CMK (cell line): ENCODE measurements around the gene SNF8.
"Not testable (repeated sequence)": the region's sequence is repeated elsewhere in the genome, so short reads cannot be mapped to it uniquely, and the experiment has no call there.

Source experiments
- DNase-seq: peaks from one replicate; pipeline ENCODE4 v3.0.0-alpha.2; 2010; ENCODE audit warnings: low read depth

SNF8 gene

GRCh38 chr17:48944515-48945260 lies at the start of gene SNF8:
SNF8 (minus strand) TSS chr17:48944842; CDS start chr17:48944734, 108 bp downstream.
- DNase-seq: peak; percentile 87

- no peak for DNase-seq
Measured at GRCh38 chr17:48993951-48994350, 49.3 kb upstream of the SNF8 start.

- DNase-seq: no peak
Measured at GRCh38 chr17:48993305-48993704, 48.7 kb upstream of the SNF8 start.

GRCh38 chr17:48992444-48992843 lies 47.8 kb upstream of the SNF8 start:
- DNase-seq: no peak

GRCh38 chr17:48990882-48991357 lies 46.3 kb upstream of the SNF8 start:
- DNase-seq: no peak

- DNase-seq: no peak
Measured at GRCh38 chr17:48989100-48989499, 44.5 kb upstream of the SNF8 start.

- no peak for DNase-seq
Measured at GRCh38 chr17:48985436-48986245, 41.0 kb upstream of the SNF8 start.

GRCh38 chr17:48981927-48982539 lies 37.4 kb upstream of the SNF8 start:
- no peak for DNase-seq

GRCh38 chr17:48973806-48974205 lies 29.2 kb upstream of the SNF8 start:
- DNase-seq: no peak

GRCh38 chr17:48972749-48973097 lies 28.1 kb upstream of the SNF8 start:
- DNase-seq: no peak

GRCh38 chr17:48970865-48971687 lies 26.4 kb upstream of the SNF8 start:
- DNase-seq: no peak

- no peak for DNase-seq
Measured at GRCh38 chr17:48970224-48970623, 25.6 kb upstream of the SNF8 start.

- no peak for DNase-seq
Measured at GRCh38 chr17:48961516-48962233, 17.0 kb upstream of the SNF8 start.

GRCh38 chr17:48960834-48961515 lies 16.3 kb upstream of the SNF8 start:
- DNase-seq: no peak

GRCh38 chr17:48954300-48954755 lies 9.7 kb upstream of the SNF8 start:
- DNase-seq: no peak

GRCh38 chr17:48952904-48953303 lies 8.3 kb upstream of the SNF8 start:
- DNase-seq: no peak

- DNase-seq: no peak
Measured at GRCh38 chr17:48951572-48951971, 6.9 kb upstream of the SNF8 start.

- not testable (repeated sequence) for DNase-seq
Measured at GRCh38 chr17:48945261-48945651, 614 bp upstream of the SNF8 start.

GRCh38 chr17:48933035-48933434 lies 11.6 kb downstream of the SNF8 start:
- no peak for DNase-seq

GRCh38 chr17:48930435-48930873 lies 14.2 kb downstream of the SNF8 start:
- no peak for DNase-seq

- DNase-seq: no peak
Measured at GRCh38 chr17:48929812-48930165, 14.9 kb downstream of the SNF8 start.
